Measurements from ENCODE around the gene TMEM185B. TPM values are rescaled to one million over a fixed set of nuclear protein-coding genes. Genes with fewer than 3 reads are reported as not detected.

Gene TMEM185B
- total RNA-seq, 1 donor from 2014 or later, result 19.9 TPM

GRCh38 chr2:120209427-120210269, 13.6 kb downstream of the TMEM185B start:
- Mint-ChIP-seq H3K27ac (no peak overlapping the region), H3K4me1 (ENCODE audit: low read depth) (no peaks in the 10 kb centered on the region), H3K36me3 (ENCODE audit: insufficient read depth) (no peaks in the 10 kb centered on the region), H3K4me3 (ENCODE audit: low read depth) (no peak overlapping the region), H3K27me3 (no peaks in the 10 kb centered on the region), H3K9me3 (ENCODE audit: low read depth) (no peaks in the 10 kb centered on the region)
- no peak for DNase-seq (ENCODE audit: low spot score, unreplicated experiment)
- no peak for TF ChIP-seq CTCF (IDR thresholded peaks at IDR 0.05; ENCODE audit: unreplicated experiment)

- no peak for TF ChIP-seq CTCF (IDR thresholded peaks at IDR 0.05; ENCODE audit: unreplicated experiment)
- H3K9me3 Mint-ChIP-seq (ENCODE audit: low read depth), result no peaks in the 10 kb centered on the region
- no peaks in the 10 kb centered on the region for H3K36me3 Mint-ChIP-seq (ENCODE audit: insufficient read depth)
- no peak overlapping the region for H3K4me3 Mint-ChIP-seq (ENCODE audit: low read depth)
- H3K27ac Mint-ChIP-seq, result no peak overlapping the region
- no peaks in the 10 kb centered on the region for H3K27me3 Mint-ChIP-seq
- DNase-seq (ENCODE audit: low spot score, unreplicated experiment), result no peak
- H3K4me1 Mint-ChIP-seq (ENCODE audit: low read depth), result no peaks in the 10 kb centered on the region
These were observed 14.5 kb downstream of the TMEM185B start for GRCh38 chr2:120208381-120209353.

GRCh38 chr2:120206022-120206581, 17.1 kb downstream of the TMEM185B start:
- Mint-ChIP-seq H3K27ac (no peak overlapping the region), H3K27me3 (no peaks in the 10 kb centered on the region), H3K36me3 (ENCODE audit: insufficient read depth) (no peaks in the 10 kb centered on the region), H3K4me3 (ENCODE audit: low read depth) (no peak overlapping the region), H3K4me1 (ENCODE audit: low read depth) (no peaks in the 10 kb centered on the region), H3K9me3 (ENCODE audit: low read depth) (no peaks in the 10 kb centered on the region)
- TF ChIP-seq CTCF (IDR thresholded peaks at IDR 0.05; ENCODE audit: unreplicated experiment), result peak; percentile 55
- DNase-seq (ENCODE audit: low spot score, unreplicated experiment), result peak; percentile 32

DNA sequence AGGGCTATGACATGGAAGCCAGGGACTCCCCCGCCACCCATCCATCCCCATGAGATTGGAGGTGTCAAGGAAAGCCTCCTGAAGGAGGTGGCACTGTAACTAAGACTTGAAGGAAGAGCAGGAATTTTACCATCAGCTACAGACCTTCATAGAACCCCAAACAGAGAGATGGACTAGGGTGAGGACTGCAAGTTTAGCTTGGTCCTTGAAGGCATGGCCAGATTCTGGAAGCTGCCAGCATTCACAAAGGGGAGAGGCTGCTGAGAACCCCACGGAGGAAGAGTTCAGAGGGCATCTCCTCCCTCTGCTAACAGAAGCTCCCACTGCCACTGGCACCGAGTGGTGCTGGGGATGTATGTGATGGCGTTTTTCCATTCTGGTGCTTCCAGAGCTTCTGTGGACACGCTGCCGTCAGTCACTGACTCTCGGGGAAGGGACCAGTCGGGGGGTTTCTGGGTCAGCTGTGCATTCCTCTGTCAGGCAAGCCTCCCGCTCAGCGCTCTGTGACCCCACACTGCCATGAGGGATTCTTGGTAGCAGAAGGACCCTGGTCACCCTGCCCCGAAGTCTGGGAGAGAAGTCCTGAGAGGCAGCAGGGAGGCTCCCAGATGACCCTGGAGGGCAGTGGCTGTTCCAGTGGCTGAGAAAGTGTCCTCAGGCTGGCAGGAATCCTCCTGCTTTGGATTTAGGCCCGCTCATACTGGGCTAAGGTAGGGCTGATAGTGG, 18.1 kb downstream of the TMEM185B start:
- no peaks in the 10 kb centered on the region for H3K27me3 Mint-ChIP-seq
- no peak overlapping the region for H3K27ac Mint-ChIP-seq
- no peaks in the 10 kb centered on the region for H3K36me3 Mint-ChIP-seq (ENCODE audit: insufficient read depth)
- no peak for TF ChIP-seq CTCF (IDR thresholded peaks at IDR 0.05; ENCODE audit: unreplicated experiment)
- H3K4me3 Mint-ChIP-seq (ENCODE audit: low read depth), result no peak overlapping the region
- H3K4me1 Mint-ChIP-seq (ENCODE audit: low read depth), result no peaks in the 10 kb centered on the region
- no peak for DNase-seq (ENCODE audit: low spot score, unreplicated experiment)
- H3K9me3 Mint-ChIP-seq (ENCODE audit: low read depth), result no peaks in the 10 kb centered on the region

All from progenitor cell of endocrine pancreas (in vitro differentiated cells).